Left cardiac atrium (tissue), 4 donors: Measurements from ENCODE around the gene ANXA6. TPM values are rescaled to one million over a fixed set of nuclear protein-coding genes. Genes with fewer than 3 reads are reported as not detected.

ENCODE experiments used
- ATAC-seq, 2 donors: fragments of 200-7000 bp; cut with Tn5 transposase; one replicate each; pipeline ENCODE4 v1.9.1; 2020; ENCODE audit warnings: mild to moderate bottlenecking in 2 of 2, moderate library complexity in 2 of 2
- DNase-seq: peaks from one replicate; pipeline ENCODE4 v3.0.0-alpha.2; 2020
- intact Hi-C, 2 donors: fragments of 100-400 bp; cut with DNase I; formaldehyde crosslinking; loops; one replicate each; pipeline versions ENCODE4 v1.14.1 to v1.15.1; 2022 to 2023
- total RNA-seq, 2 donors: library from RNA; stranded (reverse); fragmentation: NEBNext Ultra II Directional; extraction: Animal tissue kit (Norgen Biotek cat#: 25700); gene quantifications; one replicate each; pipeline ENCODE4 v1.2.1, GENCODE V29; 2021
- donor health status: DM: no; HTN: yes; CAD: no.
- donor health status: DM: no; HTN: yes; CAD: no; lungs with severe emphysema.
- donor health status: DM: yes; HTN: yes; CAD: no.
- donor health status: Dilated cardiomyopathy.

The ANXA6 gene
- total RNA-seq, 2 donors from 2014 or later, result 218 to 220 TPM

- no peak for DNase-seq
- intact Hi-C loops, result loop anchor here (2.0 kb wide), 2 partner anchors 55 to 109 kb away; no protein-coding TSS in a partner anchor
- ATAC-seq, result no peak
Observed at GRCh38 chr5:151113651-151114050, 43.9 kb downstream of the ANXA6 start.

- intact Hi-C loops, result no loop called here
- no peak for ATAC-seq
Observed at GRCh38 chr5:151110992-151111391, 46.6 kb downstream of the ANXA6 start.

GRCh38 chr5:151110122-151110681 lies 47.4 kb downstream of the ANXA6 start:
- intact Hi-C loops, result no loop called here
- DNase-seq, result no peak
- no peak for ATAC-seq

More at GRCh38 chr5:151110992-151111391, 46.6 kb downstream of the ANXA6 start:
- DNase-seq, result no peak

GRCh38 chr5:151108566-151108965 lies 49.0 kb downstream of the ANXA6 start:
- ATAC-seq, result peak; percentile 21 to 49
- intact Hi-C loops, result loop anchor here in 1 of 2 donors (2.0 kb wide), 1 partner anchor 50 kb away; no protein-coding TSS in a partner anchor
- peak; percentile 41 for DNase-seq

- peak; percentile 72 to 76 for ATAC-seq
- peak; percentile 70 for DNase-seq
- intact Hi-C loops, result loop anchor here in 1 of 2 donors (2.0 kb wide), 1 partner anchor 49 kb away; no protein-coding TSS in a partner anchor
Observed at GRCh38 chr5:151107738-151108520, 49.6 kb downstream of the ANXA6 start.

GRCh38 chr5:151107084-151107483 lies 50.5 kb downstream of the ANXA6 start:
- no peak for ATAC-seq
- intact Hi-C loops, result no loop called here
- no peak for DNase-seq

- ATAC-seq, result no peak
- no peak for DNase-seq
- intact Hi-C loops, result no loop called here
Observed at GRCh38 chr5:151106509-151106908, 51.1 kb downstream of the ANXA6 start.

- no peak for DNase-seq
- intact Hi-C loops, result no loop called here
- no peak for ATAC-seq
Observed at GRCh38 chr5:151106043-151106442, 51.5 kb downstream of the ANXA6 start.

GRCh38 chr5:151105561-151105960 lies 52.0 kb downstream of the ANXA6 start:
- ATAC-seq (no peak), DNase-seq (no peak)
- intact Hi-C loops, result no loop called here

GRCh38 chr5:151104795-151105194 lies 52.8 kb downstream of the ANXA6 start:
- intact Hi-C loops, result no loop called here
- peak; percentile 55 for DNase-seq
- ATAC-seq, result peak in 1 of 2 donors; percentile 55

- intact Hi-C loops, result no loop called here
- DNase-seq, result no peak
- peak in 1 of 2 donors; percentile 50 for ATAC-seq
Observed at GRCh38 chr5:151101746-151102145, 55.8 kb downstream of the ANXA6 start.

GRCh38 chr5:151101151-151101550 lies 56.4 kb downstream of the ANXA6 start:
- intact Hi-C loops, result no loop called here
- ATAC-seq (peak; percentile 50 to 62), DNase-seq (peak; percentile 52)

- intact Hi-C loops, result no loop called here
- ATAC-seq (no peak), DNase-seq (no peak)
Observed at GRCh38 chr5:151100681-151101080, 56.9 kb downstream of the ANXA6 start.

GRCh38 chr5:151098768-151099121 lies 58.8 kb downstream of the ANXA6 start:
- DNase-seq (no peak), ATAC-seq (no peak)
- intact Hi-C loops, result no loop called here

- intact Hi-C loops, result no loop called here
- DNase-seq (no peak), ATAC-seq (no peak)
Observed at GRCh38 chr5:151097820-151098767, 59.5 kb downstream of the ANXA6 start.

- intact Hi-C loops, result no loop called here
- ATAC-seq (no peak), DNase-seq (no peak)
Observed at GRCh38 chr5:151097061-151097460, 60.5 kb downstream of the ANXA6 start.

- intact Hi-C loops, result no loop called here
- ATAC-seq (peak; percentile 17 to 24), DNase-seq (no peak)
Observed at GRCh38 chr5:151096001-151096373, 61.6 kb downstream of the ANXA6 start.

- ATAC-seq, result peak; percentile 29 to 54
- intact Hi-C loops, result no loop called here
- peak; percentile 66 for DNase-seq
Observed at GRCh38 chr5:151095341-151096000, 62.1 kb downstream of the ANXA6 start.

GRCh38 chr5:151094852-151095245 lies 62.7 kb downstream of the ANXA6 start:
- peak; percentile 9 to 62 for ATAC-seq
- intact Hi-C loops, result no loop called here
- DNase-seq, result no peak
